ENCODE data around the gene RTRAF. TPM values are rescaled to one million over a fixed set of nuclear protein-coding genes. Genes with fewer than 3 reads are reported as not detected.
A peak's percentile ranks its signal among the peaks of the same experiment; 100 is the strongest.

The RTRAF gene
- total RNA-seq (73.2 and 222 TPM in 2 replicates), polyA plus RNA-seq (147 and 185 TPM in 2 replicates), polyA minus RNA-seq (ENCODE audit: low replicate concordance) (33.6 and 38.4 TPM in 2 replicates)
- 295 and 298 TPM in 2 replicates for polyA plus RNA-seq (2012)

DNA sequence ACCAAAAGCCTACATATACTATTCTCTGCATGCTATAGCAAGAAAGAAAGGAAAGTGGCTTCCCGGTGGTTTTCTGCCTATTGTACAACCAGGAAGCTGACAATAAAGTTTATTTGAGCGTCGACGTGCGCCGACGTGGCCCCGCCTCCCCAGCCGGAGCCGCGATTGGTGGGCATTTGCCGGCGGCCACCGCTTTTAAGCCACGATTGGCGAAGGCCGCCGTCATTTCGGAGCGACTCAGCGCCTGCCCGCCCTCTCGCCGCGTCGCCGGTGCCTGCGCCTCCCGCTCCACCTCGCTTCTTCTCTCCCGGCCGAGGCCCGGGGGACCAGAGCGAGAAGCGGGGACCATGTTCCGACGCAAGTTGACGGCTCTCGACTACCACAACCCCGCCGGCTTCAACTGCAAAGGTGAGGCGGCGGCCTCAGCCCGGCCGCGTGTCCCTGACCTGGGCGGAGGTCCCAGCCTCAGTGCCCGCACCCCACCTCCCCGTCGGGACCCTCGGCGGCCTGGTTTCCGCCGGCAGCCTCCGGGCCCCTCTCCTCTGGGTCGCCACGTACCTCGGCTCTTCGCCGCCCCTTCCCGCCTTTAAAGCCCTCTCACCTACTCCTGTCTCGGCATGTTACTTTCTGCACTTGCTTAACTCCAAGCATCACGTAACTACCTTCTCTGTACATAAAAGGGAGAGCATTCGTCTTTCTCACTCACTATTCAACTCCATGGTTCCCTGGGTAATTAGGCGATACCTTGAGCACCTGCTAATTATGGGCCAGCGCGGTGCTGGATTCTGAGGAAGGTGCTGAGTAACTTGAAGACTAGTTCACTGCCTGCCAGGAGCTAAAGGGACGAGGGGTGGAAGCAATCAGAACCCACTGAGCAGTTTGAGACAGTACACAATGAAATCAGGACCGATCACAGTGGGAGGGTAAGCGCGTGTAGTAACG is at the start of gene RTRAF:
Gene RTRAF (plus strand): TSS at position 254 of the 942 bp plus-strand sequence. CDS start 94 bp downstream, at position 348.
- H3K79me2 ChIP-seq (ENCODE audit: control insufficient read depth, insufficient read depth, low read length), result peaks cover 26% of the 10 kb centered on the region
- H3K4me3 ChIP-seq (replicated peaks in 1 of 4; ENCODE audit: control extremely low read depth in 1 of 4, insufficient read depth in 1 of 4, low read depth in 3 of 4, low read length in 4 of 4), result peak within 1 kb of the TSS; percentile 93 to 99 (median 97)
- H3K27ac ChIP-seq (ENCODE audit: insufficient read depth, low read length), result peak within 1 kb of the TSS; percentile 85
- no peaks in the 10 kb centered on the region for H3K9me3 ChIP-seq (ENCODE audit: control insufficient read depth, insufficient read depth, low read depth, low read length)
- no peaks in the 10 kb centered on the region for H3K27me3 ChIP-seq (ENCODE audit: control insufficient read depth, insufficient read depth, low read length)
- peak within 1 kb of the TSS; percentile 87 for H3K9ac ChIP-seq (ENCODE audit: insufficient read depth, low read length)
- H3K36me3 ChIP-seq (ENCODE audit: control insufficient read depth, insufficient read depth, low read length), result no peaks in the 10 kb centered on the region
- peak within 1 kb of the TSS; percentile 90 for H2AFZ ChIP-seq (ENCODE audit: low read length)
- peak within 1 kb of the TSS; percentile 92 for H3K4me2 ChIP-seq (ENCODE audit: extremely low read depth, insufficient read depth, low read length)
- H3K4me1 ChIP-seq (ENCODE audit: control insufficient read depth, extremely low read depth, insufficient read depth, low read length), result peaks cover 3% of the 10 kb centered on the region
- peak; percentile 94 to 96 for DNase-seq (ENCODE audit: low read depth in 2 of 2)
- TF ChIP-seq EZH2 (IDR thresholded peaks at IDR 0.05; ENCODE audit: low read length, missing control alignments) (no peak), CTCF (conservative IDR thresholded peaks at IDR 0.05 in 1 of 2, IDR thresholded peaks at IDR 0.05 in 1 of 2; ENCODE audit: low read depth in 1 of 2, low read length in 2 of 2) (no peak)
- H4K20me1 ChIP-seq (ENCODE audit: control insufficient read depth, extremely low read depth, insufficient read depth, low read length), result no peaks in the 10 kb centered on the region

GRCh38 chr14:51939755-51940301 is 49.5 kb upstream of the RTRAF start:
- H3K4me3 ChIP-seq (replicated peaks in 1 of 4; ENCODE audit: control extremely low read depth in 1 of 4, insufficient read depth in 1 of 4, low read depth in 3 of 4, low read length in 4 of 4), result no peak overlapping the region
- no peaks in the 10 kb centered on the region for H3K4me1 ChIP-seq (ENCODE audit: control insufficient read depth, extremely low read depth, insufficient read depth, low read length)
- H2AFZ ChIP-seq (ENCODE audit: low read length), result no peak overlapping the region
- H3K9ac ChIP-seq (ENCODE audit: insufficient read depth, low read length), result no peak overlapping the region
- DNase-seq (ENCODE audit: low read depth in 2 of 2), result peak; percentile 19 to 73
- H3K9me3 ChIP-seq (ENCODE audit: control insufficient read depth, insufficient read depth, low read depth, low read length), result no peaks in the 10 kb centered on the region
- no peaks in the 10 kb centered on the region for H3K36me3 ChIP-seq (ENCODE audit: control insufficient read depth, insufficient read depth, low read length)
- no peaks in the 10 kb centered on the region for H3K27me3 ChIP-seq (ENCODE audit: control insufficient read depth, insufficient read depth, low read length)
- H4K20me1 ChIP-seq (ENCODE audit: control insufficient read depth, extremely low read depth, insufficient read depth, low read length), result no peaks in the 10 kb centered on the region
- no peak for TF ChIP-seq CTCF (conservative IDR thresholded peaks at IDR 0.05 in 1 of 2, IDR thresholded peaks at IDR 0.05 in 1 of 2; ENCODE audit: low read depth in 1 of 2, low read length in 2 of 2)
- no peak for TF ChIP-seq EZH2 (IDR thresholded peaks at IDR 0.05; ENCODE audit: low read length, missing control alignments)
- no peak overlapping the region for H3K27ac ChIP-seq (ENCODE audit: insufficient read depth, low read length)
- H3K4me2 ChIP-seq (ENCODE audit: extremely low read depth, insufficient read depth, low read length), result no peak overlapping the region
- H3K79me2 ChIP-seq (ENCODE audit: control insufficient read depth, insufficient read depth, low read length), result no peaks in the 10 kb centered on the region

DNA sequence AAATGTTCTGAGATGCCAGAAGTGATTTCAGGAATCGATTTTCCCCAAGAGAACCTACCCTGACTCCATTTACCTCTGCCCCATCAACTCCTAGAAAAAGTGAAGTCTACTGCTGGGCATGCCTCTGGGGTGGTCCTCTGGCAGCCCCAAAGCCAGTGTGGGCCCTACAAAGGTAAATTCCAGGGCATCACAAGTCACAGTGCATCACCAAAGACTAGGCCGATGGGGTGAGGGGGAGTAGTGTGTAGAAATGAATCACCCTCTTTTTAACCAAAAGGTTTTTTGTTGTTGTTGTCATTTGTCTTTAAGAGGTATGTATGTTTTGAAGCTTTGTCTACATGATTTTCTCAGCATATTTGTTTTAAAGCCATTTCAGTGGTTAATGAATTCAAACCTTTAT is 46.4 kb upstream of the RTRAF start:
- Histone ChIP-seq H3K27me3 (ENCODE audit: control insufficient read depth, insufficient read depth, low read length) (no peaks in the 10 kb centered on the region), H3K27ac (ENCODE audit: insufficient read depth, low read length) (no peak overlapping the region)

More for the DNA sequence above, 46.4 kb upstream of the RTRAF start:
- no peaks in the 10 kb centered on the region for H3K36me3 ChIP-seq (ENCODE audit: control insufficient read depth, insufficient read depth, low read length)
- no peaks in the 10 kb centered on the region for H3K9me3 ChIP-seq (ENCODE audit: control insufficient read depth, insufficient read depth, low read depth, low read length)
- no peak overlapping the region for H3K4me3 ChIP-seq (replicated peaks in 1 of 4; ENCODE audit: control extremely low read depth in 1 of 4, insufficient read depth in 1 of 4, low read depth in 3 of 4, low read length in 4 of 4)
- no peak overlapping the region for H3K9ac ChIP-seq (ENCODE audit: insufficient read depth, low read length)
- no peak for DNase-seq (ENCODE audit: low read depth in 2 of 2)
- TF ChIP-seq EZH2 (IDR thresholded peaks at IDR 0.05; ENCODE audit: low read length, missing control alignments) (no peak), CTCF (conservative IDR thresholded peaks at IDR 0.05 in 1 of 2, IDR thresholded peaks at IDR 0.05 in 1 of 2; ENCODE audit: low read depth in 1 of 2, low read length in 2 of 2) (no peak)
- H4K20me1 ChIP-seq (ENCODE audit: control insufficient read depth, extremely low read depth, insufficient read depth, low read length), result no peaks in the 10 kb centered on the region
- H2AFZ ChIP-seq (ENCODE audit: low read length), result no peak overlapping the region
- H3K4me1 ChIP-seq (ENCODE audit: control insufficient read depth, extremely low read depth, insufficient read depth, low read length), result no peaks in the 10 kb centered on the region
- H3K4me2 ChIP-seq (ENCODE audit: extremely low read depth, insufficient read depth, low read length), result no peak overlapping the region
- H3K79me2 ChIP-seq (ENCODE audit: control insufficient read depth, insufficient read depth, low read length), result no peaks in the 10 kb centered on the region

Data from fibroblast of lung (primary cell).